HL-60 (cell line): ENCODE measurements around the gene ZNF345.

Experiments used
- DNase-seq, 2 experiments: peaks; one replicate each; pipeline ENCODE4 v3.0.0-alpha.2; 2010 to 2020; ENCODE audit warnings: low read depth in 1 of 2, low spot score in 1 of 2
- H3K27ac ChIP-seq: fragments of 250-450 bp; sonication (Bioruptor Pico); replicated peaks from 2 replicates; pipeline ENCODE4 v1.5.1; 2020; ENCODE audit warnings: mild to moderate bottlenecking, moderate library complexity
- H3K27me3 ChIP-seq: fragments of 250-450 bp; sonication (Bioruptor Pico); 2 replicates; pipeline ENCODE4 v1.5.1; 2021; ENCODE audit warnings: mild to moderate bottlenecking, moderate library complexity; ENCODE audit not compliant: insufficient read depth, poor library complexity, severe bottlenecking
- H3K4me3 ChIP-seq: replicated peaks from 2 replicates; pipeline ENCODE4 v1.5.1; 2011; ENCODE audit warnings: mild to moderate bottlenecking, control low read depth, low read length; ENCODE audit not compliant: insufficient read depth
- CTCF ChIP-seq: IDR thresholded peaks from one replicate; pipeline ENCODE4 v1.5.1; 2011; ENCODE audit warnings: low read length, control low read depth, inconsistent platforms; ENCODE audit not compliant: insufficient read depth
- GABPA ChIP-seq: IDR thresholded peaks from 2 replicates; pipeline ENCODE4 v1.6.1; 2012; ENCODE audit warnings: low read depth
- POLR2AphosphoS5 ChIP-seq: IDR thresholded peaks from 2 replicates; pipeline ENCODE4 v1.6.1; 2012; ENCODE audit warnings: low read depth
- REST ChIP-seq: IDR thresholded peaks from 2 replicates; pipeline ENCODE4 v1.6.1; 2012; ENCODE audit warnings: low read depth; ENCODE audit not compliant: insufficient replicate concordance
- SPI1 ChIP-seq: IDR thresholded peaks from 2 replicates; pipeline ENCODE4 v1.6.1; 2012; ENCODE audit warnings: low read depth, mild to moderate bottlenecking, borderline replicate concordance

The ZNF345 gene

GRCh38 chr19:36891768-36892357 is 41.2 kb downstream of the ZNF345 start:
- Histone ChIP-seq H3K27ac (no peak overlapping the region), H3K4me3 (no peak overlapping the region), H3K27me3 (no peaks in the 10 kb centered on the region)
- no peak for DNase-seq
- TF ChIP-seq POLR2AphosphoS5 (no peak), REST (no peak), GABPA (no peak), SPI1 (no peak), CTCF (no peak)

- Histone ChIP-seq H3K27me3 (no peaks in the 10 kb centered on the region), H3K27ac (no peak overlapping the region), H3K4me3 (no peak overlapping the region)
- no peak for DNase-seq
- TF ChIP-seq CTCF (no peak), SPI1 (no peak), GABPA (no peak), POLR2AphosphoS5 (no peak), REST (no peak)
Observed at GRCh38 chr19:36894849-36895383, 44.2 kb downstream of the ZNF345 start.

GRCh38 chr19:36898422-36898821 is 47.7 kb downstream of the ZNF345 start:
- Histone ChIP-seq H3K4me3 (no peak overlapping the region), H3K27ac (no peak overlapping the region), H3K27me3 (no peaks in the 10 kb centered on the region)
- DNase-seq = no peak
- TF ChIP-seq SPI1 (no peak), GABPA (no peak), CTCF (no peak), POLR2AphosphoS5 (no peak), REST (no peak)
